ENCODE data around the gene ICE2.

The ICE2 gene

GRCh38 chr15:60371175-60372051 is 107.5 kb downstream of the ICE2 start:
- no peak for DNase-seq (ENCODE audit: low read depth)

GRCh38 chr15:60370869-60371136 is 108.1 kb downstream of the ICE2 start:
- DNase-seq (ENCODE audit: low read depth), result no peak

- peak; percentile 14 for DNase-seq (ENCODE audit: low read depth)
These were observed 108.7 kb downstream of the ICE2 start for GRCh38 chr15:60370105-60370868.

- DNase-seq (ENCODE audit: low read depth), result no peak
These were observed 109.2 kb downstream of the ICE2 start for GRCh38 chr15:60369696-60370095.
